IMR-90 (cell line): ENCODE results near the gene TINAGL1.

Source experiments
- BHLHE40 ChIP-seq: fragments of 150-350 bp; IDR thresholded peaks from 2 replicates; pipeline ENCODE4 v1.6.1; 2016; ENCODE audit warnings: mild to moderate bottlenecking, low read depth, low read length
- CTCF ChIP-seq: conservative IDR thresholded peaks from 2 replicates; pipeline ENCODE4 v1.5.1; 2012; ENCODE audit warnings: mild to moderate bottlenecking, low read depth, low read length, improper control_type of control experiment
- ELK1 ChIP-seq: fragments of 150-350 bp; IDR thresholded peaks from 2 replicates; pipeline ENCODE4 v1.6.1; 2016; ENCODE audit warnings: low read depth, mild to moderate bottlenecking, low read length, moderate library complexity, borderline replicate concordance
- MXI1 ChIP-seq: IDR thresholded peaks from 2 replicates; pipeline ENCODE4 v1.6.1; 2012; ENCODE audit warnings: low read depth, mild to moderate bottlenecking, low read length, moderate library complexity, borderline replicate concordance
- POLR2A ChIP-seq: IDR thresholded peaks from 2 replicates; pipeline ENCODE4 v1.6.1; 2012; ENCODE audit warnings: mild to moderate bottlenecking, low read depth, low read length
- RCOR1 ChIP-seq: IDR thresholded peaks from 2 replicates; pipeline ENCODE4 v1.6.1; 2012; ENCODE audit warnings: mild to moderate bottlenecking, low read length, improper control_type of control experiment; ENCODE audit not compliant: insufficient replicate concordance

- TF ChIP-seq CTCF, result no peak
- TF ChIP-seq BHLHE40, result no peak
- TF ChIP-seq MXI1, result no peak
- TF ChIP-seq POLR2A, result no peak
- TF ChIP-seq RCOR1, result no peak
- TF ChIP-seq ELK1, result no peak
These were observed 584 bp downstream of the TINAGL1 start for GRCh38 chr1:31576743-31577455.
